ENCODE results near the gene CD99L2.
"Not testable (repeated sequence)": the region's sequence is repeated elsewhere in the genome, so short reads cannot be mapped to it uniquely, and the experiment has no call there.

Gene CD99L2

GRCh38 chrX:150893936-150894335 is 4.5 kb downstream of the CD99L2 start:
- H3K27me3 ChIP-seq (ENCODE audit: control insufficient read depth, insufficient read depth, low read length): no peaks in the 10 kb centered on the region
- H3K4me3 ChIP-seq (ENCODE audit: low read depth, low read length): no peak overlapping the region
- no peaks in the 10 kb centered on the region for H3K36me3 ChIP-seq (ENCODE audit: control insufficient read depth, insufficient read depth, low read length)
- H3K9ac ChIP-seq (ENCODE audit: low read depth, low read length): no peak overlapping the region
- peaks cover 4% of the 10 kb centered on the region for H3K4me1 ChIP-seq (ENCODE audit: control insufficient read depth, insufficient read depth, low read length)
- H3K9me3 ChIP-seq (ENCODE audit: control insufficient read depth, insufficient read depth, low read length): no peaks in the 10 kb centered on the region

- Histone ChIP-seq H3K27me3 (ENCODE audit: control insufficient read depth, insufficient read depth, low read length) (no peaks in the 10 kb centered on the region), H3K9me3 (ENCODE audit: control insufficient read depth, insufficient read depth, low read length) (no peaks in the 10 kb centered on the region), H3K36me3 (ENCODE audit: control insufficient read depth, insufficient read depth, low read length) (no peaks in the 10 kb centered on the region), H3K4me3 (ENCODE audit: low read depth, low read length) (no peak overlapping the region), H3K9ac (ENCODE audit: low read depth, low read length) (no peak overlapping the region), H3K4me1 (ENCODE audit: control insufficient read depth, insufficient read depth, low read length) (peaks cover 2% of the 10 kb centered on the region)
Observed at GRCh38 chrX:150889131-150889530, 9.3 kb downstream of the CD99L2 start.

- Histone ChIP-seq H3K4me1 (ENCODE audit: control insufficient read depth, insufficient read depth, low read length) (peaks cover 2% of the 10 kb centered on the region), H3K4me3 (ENCODE audit: low read depth, low read length) (no peak overlapping the region), H3K36me3 (ENCODE audit: control insufficient read depth, insufficient read depth, low read length) (no peaks in the 10 kb centered on the region), H3K9me3 (ENCODE audit: control insufficient read depth, insufficient read depth, low read length) (no peaks in the 10 kb centered on the region), H3K27me3 (ENCODE audit: control insufficient read depth, insufficient read depth, low read length) (no peaks in the 10 kb centered on the region), H3K9ac (ENCODE audit: low read depth, low read length) (no peak overlapping the region)
Observed at GRCh38 chrX:150887906-150888465, 10.5 kb downstream of the CD99L2 start.

GRCh38 chrX:150887268-150887667 is 11.2 kb downstream of the CD99L2 start:
- not testable (repeated sequence) for H3K4me1 ChIP-seq (ENCODE audit: control insufficient read depth, insufficient read depth, low read length); H3K9ac ChIP-seq (ENCODE audit: low read depth, low read length); H3K36me3 ChIP-seq (ENCODE audit: control insufficient read depth, insufficient read depth, low read length); H3K27me3 ChIP-seq (ENCODE audit: control insufficient read depth, insufficient read depth, low read length); H3K4me3 ChIP-seq (ENCODE audit: low read depth, low read length); H3K9me3 ChIP-seq (ENCODE audit: control insufficient read depth, insufficient read depth, low read length)

- H3K4me3 ChIP-seq (ENCODE audit: low read depth, low read length): no peak overlapping the region
- peaks cover 2% of the 10 kb centered on the region for H3K4me1 ChIP-seq (ENCODE audit: control insufficient read depth, insufficient read depth, low read length)
- H3K36me3 ChIP-seq (ENCODE audit: control insufficient read depth, insufficient read depth, low read length): no peaks in the 10 kb centered on the region
- H3K9ac ChIP-seq (ENCODE audit: low read depth, low read length): no peak overlapping the region
- no peaks in the 10 kb centered on the region for H3K9me3 ChIP-seq (ENCODE audit: control insufficient read depth, insufficient read depth, low read length)
- no peaks in the 10 kb centered on the region for H3K27me3 ChIP-seq (ENCODE audit: control insufficient read depth, insufficient read depth, low read length)
Observed at GRCh38 chrX:150886381-150886780, 12.1 kb downstream of the CD99L2 start.

GRCh38 chrX:150880808-150881165 is 17.7 kb downstream of the CD99L2 start:
- no peaks in the 10 kb centered on the region for H3K36me3 ChIP-seq (ENCODE audit: control insufficient read depth, insufficient read depth, low read length)
- H3K4me3 ChIP-seq (ENCODE audit: low read depth, low read length): no peak overlapping the region
- H3K27me3 ChIP-seq (ENCODE audit: control insufficient read depth, insufficient read depth, low read length): no peaks in the 10 kb centered on the region
- H3K9me3 ChIP-seq (ENCODE audit: control insufficient read depth, insufficient read depth, low read length): no peaks in the 10 kb centered on the region
- no peaks in the 10 kb centered on the region for H3K4me1 ChIP-seq (ENCODE audit: control insufficient read depth, insufficient read depth, low read length)
- H3K9ac ChIP-seq (ENCODE audit: low read depth, low read length): no peak overlapping the region

- Histone ChIP-seq H3K27me3 (ENCODE audit: control insufficient read depth, insufficient read depth, low read length) (no peaks in the 10 kb centered on the region), H3K9ac (ENCODE audit: low read depth, low read length) (no peak overlapping the region), H3K4me1 (ENCODE audit: control insufficient read depth, insufficient read depth, low read length) (no peaks in the 10 kb centered on the region), H3K36me3 (ENCODE audit: control insufficient read depth, insufficient read depth, low read length) (no peaks in the 10 kb centered on the region), H3K4me3 (ENCODE audit: low read depth, low read length) (no peak overlapping the region), H3K9me3 (ENCODE audit: control insufficient read depth, insufficient read depth, low read length) (no peaks in the 10 kb centered on the region)
Observed at GRCh38 chrX:150879855-150880807, 18.3 kb downstream of the CD99L2 start.

- H3K4me1 ChIP-seq (ENCODE audit: control insufficient read depth, insufficient read depth, low read length); H3K4me3 ChIP-seq (ENCODE audit: low read depth, low read length); H3K9me3 ChIP-seq (ENCODE audit: control insufficient read depth, insufficient read depth, low read length); H3K9ac ChIP-seq (ENCODE audit: low read depth, low read length); H3K36me3 ChIP-seq (ENCODE audit: control insufficient read depth, insufficient read depth, low read length); H3K27me3 ChIP-seq (ENCODE audit: control insufficient read depth, insufficient read depth, low read length): not testable (repeated sequence)
Observed at GRCh38 chrX:150875621-150876020, 22.8 kb downstream of the CD99L2 start.

- Histone ChIP-seq H3K27me3 (ENCODE audit: control insufficient read depth, insufficient read depth, low read length) (no peaks in the 10 kb centered on the region), H3K4me3 (ENCODE audit: low read depth, low read length) (no peak overlapping the region), H3K9me3 (ENCODE audit: control insufficient read depth, insufficient read depth, low read length) (no peaks in the 10 kb centered on the region), H3K4me1 (ENCODE audit: control insufficient read depth, insufficient read depth, low read length) (peaks cover 6% of the 10 kb centered on the region), H3K36me3 (ENCODE audit: control insufficient read depth, insufficient read depth, low read length) (no peaks in the 10 kb centered on the region), H3K9ac (ENCODE audit: low read depth, low read length) (no peak overlapping the region)
Observed at GRCh38 chrX:150874448-150874847, 24.0 kb downstream of the CD99L2 start.

GRCh38 chrX:150873616-150874015 is 24.9 kb downstream of the CD99L2 start:
- Histone ChIP-seq H3K4me3 (ENCODE audit: low read depth, low read length) (no peak overlapping the region), H3K9me3 (ENCODE audit: control insufficient read depth, insufficient read depth, low read length) (no peaks in the 10 kb centered on the region), H3K27me3 (ENCODE audit: control insufficient read depth, insufficient read depth, low read length) (no peaks in the 10 kb centered on the region), H3K4me1 (ENCODE audit: control insufficient read depth, insufficient read depth, low read length) (peaks cover 6% of the 10 kb centered on the region), H3K9ac (ENCODE audit: low read depth, low read length) (no peak overlapping the region), H3K36me3 (ENCODE audit: control insufficient read depth, insufficient read depth, low read length) (no peaks in the 10 kb centered on the region)

- H3K4me3 ChIP-seq (ENCODE audit: low read depth, low read length): no peak overlapping the region
- H3K4me1 ChIP-seq (ENCODE audit: control insufficient read depth, insufficient read depth, low read length): peaks cover 6% of the 10 kb centered on the region
- H3K27me3 ChIP-seq (ENCODE audit: control insufficient read depth, insufficient read depth, low read length): no peaks in the 10 kb centered on the region
- H3K36me3 ChIP-seq (ENCODE audit: control insufficient read depth, insufficient read depth, low read length): no peaks in the 10 kb centered on the region
- no peaks in the 10 kb centered on the region for H3K9me3 ChIP-seq (ENCODE audit: control insufficient read depth, insufficient read depth, low read length)
- H3K9ac ChIP-seq (ENCODE audit: low read depth, low read length): no peak overlapping the region
Observed at GRCh38 chrX:150872773-150873336, 25.6 kb downstream of the CD99L2 start.

- no peaks in the 10 kb centered on the region for H3K9me3 ChIP-seq (ENCODE audit: control insufficient read depth, insufficient read depth, low read length)
- no peaks in the 10 kb centered on the region for H3K27me3 ChIP-seq (ENCODE audit: control insufficient read depth, insufficient read depth, low read length)
- no peak overlapping the region for H3K9ac ChIP-seq (ENCODE audit: low read depth, low read length)
- no peaks in the 10 kb centered on the region for H3K36me3 ChIP-seq (ENCODE audit: control insufficient read depth, insufficient read depth, low read length)
- H3K4me1 ChIP-seq (ENCODE audit: control insufficient read depth, insufficient read depth, low read length): peaks cover 6% of the 10 kb centered on the region
- no peak overlapping the region for H3K4me3 ChIP-seq (ENCODE audit: low read depth, low read length)
Observed at GRCh38 chrX:150871341-150871811, 27.1 kb downstream of the CD99L2 start.
